Glomerular visceral epithelial cell (primary cell): ENCODE measurements around the gene EARS2.
"Not testable (repeated sequence)": the region's sequence is repeated elsewhere in the genome, so short reads cannot be mapped to it uniquely, and the experiment has no call there.

Experiments
- DNase-seq: peaks from one replicate; pipeline ENCODE4 v3.0.0-alpha.2; 2016; ENCODE audit errors: extremely low spot score

EARS2 gene

GRCh38 chr16:23556881-23557778, at the start of gene EARS2, which contains the start of gene UBFD1:
TSS of gene EARS2 (minus strand) at chr16:23557350. CDS start at chr16:23557343, 7 bp downstream.
TSS of gene UBFD1 (plus strand) at chr16:23557727. CDS start at chr16:23557743, 16 bp downstream.
- DNase-seq, result peak; percentile 97

- peak; percentile 3 for DNase-seq
These were observed 40.0 kb upstream of the EARS2 start for GRCh38 chr16:23597003-23597756.

- DNase-seq, result peak; percentile 84
These were observed 39.0 kb upstream of the EARS2 start, which contains the start of gene NDUFAB1 for GRCh38 chr16:23595951-23596720. TSS of gene NDUFAB1 (minus strand) at chr16:23596316. CDS start at chr16:23596290, 26 bp downstream.

GRCh38 chr16:23595246-23595950, 38.2 kb upstream of the EARS2 start:
- DNase-seq, result peak; percentile 3

GRCh38 chr16:23594186-23594585, 37.0 kb upstream of the EARS2 start:
- no peak for DNase-seq

GRCh38 chr16:23590181-23590580, 33.0 kb upstream of the EARS2 start:
- DNase-seq, result no peak

GRCh38 chr16:23587726-23588125, 30.6 kb upstream of the EARS2 start:
- peak; percentile 60 for DNase-seq

- no peak for DNase-seq
These were observed 27.3 kb upstream of the EARS2 start for GRCh38 chr16:23584186-23585076.

- DNase-seq, result not testable (repeated sequence)
These were observed 26.1 kb upstream of the EARS2 start for GRCh38 chr16:23583271-23583670.

- DNase-seq, result no peak
These were observed 24.6 kb upstream of the EARS2 start for GRCh38 chr16:23581764-23582163.

GRCh38 chr16:23580391-23580790, 23.2 kb upstream of the EARS2 start:
- no peak for DNase-seq

- DNase-seq, result no peak
These were observed 22.2 kb upstream of the EARS2 start for GRCh38 chr16:23579371-23579770.

- DNase-seq, result no peak
These were observed 21.1 kb upstream of the EARS2 start for GRCh38 chr16:23578101-23578830.

- no peak for DNase-seq
These were observed 20.3 kb upstream of the EARS2 start for GRCh38 chr16:23577493-23577892.

GRCh38 chr16:23575834-23576233, 18.7 kb upstream of the EARS2 start:
- no peak for DNase-seq

- no peak for DNase-seq
These were observed 16.7 kb upstream of the EARS2 start for GRCh38 chr16:23573817-23574216.

GRCh38 chr16:23572394-23572793, 15.2 kb upstream of the EARS2 start:
- DNase-seq, result no peak

- DNase-seq, result no peak
These were observed 14.7 kb upstream of the EARS2 start for GRCh38 chr16:23571895-23572294.

- DNase-seq, result no peak
These were observed 14.0 kb upstream of the EARS2 start for GRCh38 chr16:23570992-23571632.
